Loucy (cell line): ENCODE measurements around the gene P3H4.

ENCODE experiments used
- H2AFZ ChIP-seq: fragments of 200-600 bp; sonication (generic); 2 replicates; pipeline ENCODE4 v1.6.0; 2016; ENCODE audit warnings: antibody characterized with exemption, mild to moderate bottlenecking, low read length, moderate library complexity
- H3F3A ChIP-seq: fragments of 200-600 bp; 2 replicates; pipeline ENCODE4 v1.6.0; 2016; ENCODE audit warnings: antibody characterized with exemption, low read depth, mild to moderate bottlenecking
- H3K27me3 ChIP-seq: fragments of 200-600 bp; sonication (generic); 2 replicates; pipeline ENCODE4 v1.6.1; 2014; ENCODE audit warnings: low read length, mild to moderate bottlenecking; ENCODE audit not compliant: insufficient read depth, poor library complexity, severe bottlenecking
- H3K36me3 ChIP-seq: fragments of 200-600 bp; sonication (generic); 2 replicates; pipeline ENCODE4 v1.6.1; 2016; ENCODE audit warnings: low read length; ENCODE audit not compliant: insufficient read depth
- H3K4me1 ChIP-seq: fragments of 200-600 bp; sonication (generic); 2 replicates; pipeline ENCODE4 v1.5.1; 2014; ENCODE audit warnings: low read length, mild to moderate bottlenecking; ENCODE audit not compliant: insufficient read depth, poor library complexity, severe bottlenecking
- H3K4me2 ChIP-seq: fragments of 200-600 bp; sonication (generic); 2 replicates; pipeline ENCODE4 v1.6.0; 2014; ENCODE audit warnings: antibody characterized with exemption, low read length, low read depth, mild to moderate bottlenecking; ENCODE audit not compliant: poor library complexity, severe bottlenecking
- H3K4me3 ChIP-seq: fragments of 200-600 bp; sonication (generic); 2 replicates; pipeline ENCODE4 v1.5.1; 2014; ENCODE audit warnings: low read length, mild to moderate bottlenecking, mixed read lengths; ENCODE audit not compliant: poor library complexity, severe bottlenecking
- H3K79me2 ChIP-seq: fragments of 200-600 bp; sonication (generic); 2 replicates; pipeline ENCODE4 v1.6.1; 2014; ENCODE audit warnings: low read length; ENCODE audit not compliant: insufficient read depth
- H3K9ac ChIP-seq: fragments of 200-600 bp; sonication (generic); 2 replicates; pipeline ENCODE4 v1.6.0; 2014; ENCODE audit warnings: mild to moderate bottlenecking, low read depth, low read length, moderate library complexity; ENCODE audit not compliant: poor library complexity, severe bottlenecking
- H3K9me2 ChIP-seq: fragments of 200-600 bp; sonication (generic); replicated peaks from 2 replicates; pipeline ENCODE4 v1.6.1; 2016; ENCODE audit warnings: low read depth, low read length, mixed read lengths
- H3K9me3 ChIP-seq: fragments of 200-600 bp; sonication (generic); 2 replicates; pipeline ENCODE4 v1.6.1; 2014; ENCODE audit warnings: mild to moderate bottlenecking, antibody characterized with exemption, low read length, low read depth; ENCODE audit not compliant: insufficient read depth
- H4K20me1 ChIP-seq: fragments of 200-600 bp; sonication (generic); 2 replicates; pipeline ENCODE4 v1.6.0; 2014; ENCODE audit warnings: antibody characterized with exemption, low read length, mild to moderate bottlenecking; ENCODE audit not compliant: insufficient read depth, poor library complexity, severe bottlenecking
- CTCF ChIP-seq: fragments of 200-600 bp; sonication (generic); conservative IDR thresholded peaks from 2 replicates; pipeline ENCODE4 v1.5.1; 2014; ENCODE audit warnings: mild to moderate bottlenecking, antibody characterized with exemption, low read length
- EZH2phosphoT487 ChIP-seq: fragments of 200-600 bp; IDR thresholded peaks from 2 replicates; pipeline ENCODE4 v1.6.1; 2018; ENCODE audit warnings: antibody characterized with exemption, mild to moderate bottlenecking, moderate library complexity, borderline replicate concordance

Gene P3H4

GRCh38 chr17:41799366-41799765 is 12.4 kb downstream of the P3H4 start:
- no peaks in the 10 kb centered on the region for H3K9me2 ChIP-seq
- H3K27me3 ChIP-seq, result no peaks in the 10 kb centered on the region
- no peaks in the 10 kb centered on the region for H4K20me1 ChIP-seq
- no peaks in the 10 kb centered on the region for H3F3A ChIP-seq
- peaks cover 6% of the 10 kb centered on the region for H3K4me1 ChIP-seq
- no peaks in the 10 kb centered on the region for H3K36me3 ChIP-seq
- H3K79me2 ChIP-seq, result no peaks in the 10 kb centered on the region
- TF ChIP-seq CTCF (no peak), EZH2phosphoT487 (no peak)
- H2AFZ ChIP-seq, result no peak overlapping the region
- H3K9me3 ChIP-seq, result no peaks in the 10 kb centered on the region
- H3K9ac ChIP-seq, result no peak overlapping the region
- no peak overlapping the region for H3K4me3 ChIP-seq
- no peak overlapping the region for H3K4me2 ChIP-seq

GRCh38 chr17:41797377-41797776 is 14.4 kb downstream of the P3H4 start:
- Histone ChIP-seq H3K79me2 (no peaks in the 10 kb centered on the region), H3K4me1 (peaks cover 18% of the 10 kb centered on the region), H3K27me3 (no peaks in the 10 kb centered on the region), H3K4me3 (no peak overlapping the region), H3K9me3 (no peaks in the 10 kb centered on the region), H3F3A (no peaks in the 10 kb centered on the region), H4K20me1 (no peaks in the 10 kb centered on the region), H3K4me2 (no peak overlapping the region), H2AFZ (no peak overlapping the region), H3K36me3 (no peaks in the 10 kb centered on the region), H3K9me2 (no peaks in the 10 kb centered on the region), H3K9ac (no peak overlapping the region)
- TF ChIP-seq EZH2phosphoT487 (no peak), CTCF (no peak)

DNA sequence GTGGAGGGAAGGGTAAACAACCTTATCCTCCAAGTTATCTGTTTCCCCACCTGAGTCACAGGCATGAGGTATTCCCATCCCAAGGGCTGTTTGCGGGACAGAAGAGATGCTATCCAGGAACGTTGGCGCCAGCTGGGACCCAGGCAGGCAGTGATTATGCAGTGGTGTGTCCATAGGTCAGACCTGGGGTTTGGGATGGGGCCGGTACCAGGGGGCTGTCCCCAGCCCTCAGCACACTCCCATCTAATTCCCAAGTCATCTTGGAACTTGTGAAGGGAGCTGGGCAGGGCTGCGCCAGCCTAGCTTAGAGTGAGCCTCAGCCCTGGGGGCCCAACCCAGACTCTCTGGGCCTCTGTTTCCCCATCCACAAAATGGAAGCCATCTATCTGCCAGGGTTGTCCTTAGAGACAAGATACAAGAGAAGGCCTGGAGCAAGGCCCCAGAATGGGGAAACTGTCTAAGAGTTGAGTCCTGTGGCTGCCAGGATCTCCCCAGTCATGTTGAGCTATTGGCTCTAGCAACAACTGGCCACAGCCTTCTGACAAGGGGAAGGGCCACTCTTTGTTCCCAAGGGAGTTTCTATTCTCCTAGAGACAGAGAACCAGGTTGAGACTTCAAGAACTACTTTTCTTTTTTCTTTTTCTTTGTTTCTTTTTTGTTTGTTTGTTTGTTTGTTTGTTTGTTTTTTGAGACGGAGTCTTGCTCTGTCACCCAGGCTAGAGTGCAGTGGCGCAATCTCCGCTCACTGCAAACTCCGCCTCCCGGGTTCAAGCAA is 15.4 kb downstream of the P3H4 start:
- H3K36me3 ChIP-seq, result no peaks in the 10 kb centered on the region
- no peaks in the 10 kb centered on the region for H3F3A ChIP-seq
- H3K9ac ChIP-seq, result no peak overlapping the region
- no peak overlapping the region for H3K4me2 ChIP-seq
- H3K4me3 ChIP-seq, result no peak overlapping the region
- no peaks in the 10 kb centered on the region for H3K79me2 ChIP-seq
- H3K9me3 ChIP-seq, result no peaks in the 10 kb centered on the region
- H4K20me1 ChIP-seq, result no peaks in the 10 kb centered on the region
- H2AFZ ChIP-seq, result no peak overlapping the region
- no peaks in the 10 kb centered on the region for H3K27me3 ChIP-seq
- peaks cover 16% of the 10 kb centered on the region for H3K4me1 ChIP-seq
- H3K9me2 ChIP-seq, result no peaks in the 10 kb centered on the region
- TF ChIP-seq CTCF (no peak), EZH2phosphoT487 (no peak)
